Measurements from ENCODE around the gene PRR20A.

- TF ChIP-seq EZH2phosphoT487 (IDR thresholded peaks at IDR 0.05; ENCODE audit: unreplicated experiment) (no peak), CREB1 (CRISPR knock-in tag; IDR thresholded peaks at IDR 0.05; ENCODE audit: low read depth) (no peak), CTCF (conservative IDR thresholded peaks at IDR 0.05; ENCODE audit: low read depth in 2 of 2) (no peak), EZH2 (IDR thresholded peaks at IDR 0.05; ENCODE audit: low read depth, unreplicated experiment) (no peak), JUNB (IDR thresholded peaks at IDR 0.05; ENCODE audit: unreplicated experiment) (no peak), NANOG (IDR thresholded peaks at IDR 0.05; ENCODE audit: borderline replicate concordance) (no peak), POLR2AphosphoS5 (IDR thresholded peaks at IDR 0.05; ENCODE audit: low read depth) (no peak), ETS1 (IDR thresholded peaks at IDR 0.05) (no peak), STAT1 (IDR thresholded peaks at IDR 0.05; ENCODE audit: unreplicated experiment) (no peak), ZNF114 (CRISPR knock-in tag; IDR thresholded peaks at IDR 0.05) (no peak)
- TF ChIP-seq, protein P1, sequence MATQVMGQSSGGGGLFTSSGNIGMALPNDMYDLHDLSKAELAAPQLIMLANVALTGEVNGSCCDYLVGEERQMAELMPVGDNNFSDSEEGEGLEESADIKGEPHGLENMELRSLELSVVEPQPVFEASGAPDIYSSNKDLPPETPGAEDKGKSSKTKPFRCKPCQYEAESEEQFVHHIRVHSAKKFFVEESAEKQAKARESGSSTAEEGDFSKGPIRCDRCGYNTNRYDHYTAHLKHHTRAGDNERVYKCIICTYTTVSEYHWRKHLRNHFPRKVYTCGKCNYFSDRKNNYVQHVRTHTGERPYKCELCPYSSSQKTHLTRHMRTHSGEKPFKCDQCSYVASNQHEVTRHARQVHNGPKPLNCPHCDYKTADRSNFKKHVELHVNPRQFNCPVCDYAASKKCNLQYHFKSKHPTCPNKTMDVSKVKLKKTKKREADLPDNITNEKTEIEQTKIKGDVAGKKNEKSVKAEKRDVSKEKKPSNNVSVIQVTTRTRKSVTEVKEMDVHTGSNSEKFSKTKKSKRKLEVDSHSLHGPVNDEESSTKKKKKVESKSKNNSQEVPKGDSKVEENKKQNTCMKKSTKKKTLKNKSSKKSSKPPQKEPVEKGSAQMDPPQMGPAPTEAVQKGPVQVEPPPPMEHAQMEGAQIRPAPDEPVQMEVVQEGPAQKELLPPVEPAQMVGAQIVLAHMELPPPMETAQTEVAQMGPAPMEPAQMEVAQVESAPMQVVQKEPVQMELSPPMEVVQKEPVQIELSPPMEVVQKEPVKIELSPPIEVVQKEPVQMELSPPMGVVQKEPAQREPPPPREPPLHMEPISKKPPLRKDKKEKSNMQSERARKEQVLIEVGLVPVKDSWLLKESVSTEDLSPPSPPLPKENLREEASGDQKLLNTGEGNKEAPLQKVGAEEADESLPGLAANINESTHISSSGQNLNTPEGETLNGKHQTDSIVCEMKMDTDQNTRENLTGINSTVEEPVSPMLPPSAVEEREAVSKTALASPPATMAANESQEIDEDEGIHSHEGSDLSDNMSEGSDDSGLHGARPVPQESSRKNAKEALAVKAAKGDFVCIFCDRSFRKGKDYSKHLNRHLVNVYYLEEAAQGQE (IDR thresholded peaks at IDR 0.05; ENCODE audit: unreplicated experiment) = no peak
- TF ChIP-seq, protein P2, sequence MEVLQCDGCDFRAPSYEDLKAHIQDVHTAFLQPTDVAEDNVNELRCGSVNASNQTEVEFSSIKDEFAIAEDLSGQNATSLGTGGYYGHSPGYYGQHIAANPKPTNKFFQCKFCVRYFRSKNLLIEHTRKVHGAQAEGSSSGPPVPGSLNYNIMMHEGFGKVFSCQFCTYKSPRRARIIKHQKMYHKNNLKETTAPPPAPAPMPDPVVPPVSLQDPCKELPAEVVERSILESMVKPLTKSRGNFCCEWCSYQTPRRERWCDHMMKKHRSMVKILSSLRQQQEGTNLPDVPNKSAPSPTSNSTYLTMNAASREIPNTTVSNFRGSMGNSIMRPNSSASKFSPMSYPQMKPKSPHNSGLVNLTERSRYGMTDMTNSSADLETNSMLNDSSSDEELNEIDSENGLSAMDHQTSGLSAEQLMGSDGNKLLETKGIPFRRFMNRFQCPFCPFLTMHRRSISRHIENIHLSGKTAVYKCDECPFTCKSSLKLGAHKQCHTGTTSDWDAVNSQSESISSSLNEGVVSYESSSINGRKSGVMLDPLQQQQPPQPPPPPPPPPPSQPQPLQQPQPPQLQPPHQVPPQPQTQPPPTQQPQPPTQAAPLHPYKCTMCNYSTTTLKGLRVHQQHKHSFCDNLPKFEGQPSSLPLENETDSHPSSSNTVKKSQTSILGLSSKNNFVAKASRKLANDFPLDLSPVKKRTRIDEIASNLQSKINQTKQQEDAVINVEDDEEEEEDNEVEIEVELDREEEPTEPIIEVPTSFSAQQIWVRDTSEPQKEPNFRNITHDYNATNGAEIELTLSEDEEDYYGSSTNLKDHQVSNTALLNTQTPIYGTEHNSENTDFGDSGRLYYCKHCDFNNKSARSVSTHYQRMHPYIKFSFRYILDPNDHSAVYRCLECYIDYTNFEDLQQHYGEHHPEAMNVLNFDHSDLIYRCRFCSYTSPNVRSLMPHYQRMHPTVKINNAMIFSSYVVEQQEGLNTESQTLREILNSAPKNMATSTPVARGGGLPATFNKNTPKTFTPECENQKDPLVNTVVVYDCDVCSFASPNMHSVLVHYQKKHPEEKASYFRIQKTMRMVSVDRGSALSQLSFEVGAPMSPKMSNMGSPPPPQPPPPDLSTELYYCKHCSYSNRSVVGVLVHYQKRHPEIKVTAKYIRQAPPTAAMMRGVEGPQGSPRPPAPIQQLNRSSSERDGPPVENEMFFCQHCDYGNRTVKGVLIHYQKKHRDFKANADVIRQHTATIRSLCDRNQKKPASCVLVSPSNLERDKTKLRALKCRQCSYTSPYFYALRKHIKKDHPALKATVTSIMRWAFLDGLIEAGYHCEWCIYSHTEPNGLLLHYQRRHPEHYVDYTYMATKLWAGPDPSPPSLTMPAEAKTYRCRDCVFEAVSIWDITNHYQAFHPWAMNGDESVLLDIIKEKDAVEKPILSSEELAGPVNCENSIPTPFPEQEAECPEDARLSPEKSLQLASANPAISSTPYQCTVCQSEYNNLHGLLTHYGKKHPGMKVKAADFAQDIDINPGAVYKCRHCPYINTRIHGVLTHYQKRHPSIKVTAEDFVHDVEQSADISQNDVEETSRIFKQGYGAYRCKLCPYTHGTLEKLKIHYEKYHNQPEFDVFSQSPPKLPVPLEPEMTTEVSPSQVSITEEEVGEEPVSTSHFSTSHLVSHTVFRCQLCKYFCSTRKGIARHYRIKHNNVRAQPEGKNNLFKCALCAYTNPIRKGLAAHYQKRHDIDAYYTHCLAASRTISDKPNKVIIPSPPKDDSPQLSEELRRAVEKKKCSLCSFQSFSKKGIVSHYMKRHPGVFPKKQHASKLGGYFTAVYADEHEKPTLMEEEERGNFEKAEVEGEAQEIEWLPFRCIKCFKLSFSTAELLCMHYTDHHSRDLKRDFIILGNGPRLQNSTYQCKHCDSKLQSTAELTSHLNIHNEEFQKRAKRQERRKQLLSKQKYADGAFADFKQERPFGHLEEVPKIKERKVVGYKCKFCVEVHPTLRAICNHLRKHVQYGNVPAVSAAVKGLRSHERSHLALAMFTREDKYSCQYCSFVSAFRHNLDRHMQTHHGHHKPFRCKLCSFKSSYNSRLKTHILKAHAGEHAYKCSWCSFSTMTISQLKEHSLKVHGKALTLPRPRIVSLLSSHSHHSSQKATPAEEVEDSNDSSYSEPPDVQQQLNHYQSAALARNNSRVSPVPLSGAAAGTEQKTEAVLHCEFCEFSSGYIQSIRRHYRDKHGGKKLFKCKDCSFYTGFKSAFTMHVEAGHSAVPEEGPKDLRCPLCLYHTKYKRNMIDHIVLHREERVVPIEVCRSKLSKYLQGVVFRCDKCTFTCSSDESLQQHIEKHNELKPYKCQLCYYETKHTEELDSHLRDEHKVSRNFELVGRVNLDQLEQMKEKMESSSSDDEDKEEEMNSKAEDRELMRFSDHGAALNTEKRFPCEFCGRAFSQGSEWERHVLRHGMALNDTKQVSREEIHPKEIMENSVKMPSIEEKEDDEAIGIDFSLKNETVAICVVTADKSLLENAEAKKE (CRISPR knock-in tag; IDR thresholded peaks at IDR 0.05) = no peak
Measured at GRCh38 chr13:57137585-57137984, 3.1 kb upstream of the PRR20A start.

Measured in GM23338 (cell line).